Dermis microvascular lymphatic vessel endothelial cell (primary cell): ENCODE data around the gene GALNT7. TPM values are rescaled to one million over a fixed set of nuclear protein-coding genes. Genes with fewer than 3 reads are reported as not detected.

Source experiments
- DNase-seq, 2 donors: peaks; one replicate each; pipeline versions ENCODE4 v3.0.0 to v3.0.0-alpha.2; 2010; ENCODE audit warnings: low read depth in 2 of 2
- total RNA-seq: library from RNA; depleted of rRNA; stranded (reverse); fragments of >200 nt; gene quantifications from 2 replicates; pipeline ENCODE4 v1.2.1, GENCODE V29; 2014

The GALNT7 gene
- total RNA-seq, 1 donor from 2014 or later: 21.2 TPM

DNA sequence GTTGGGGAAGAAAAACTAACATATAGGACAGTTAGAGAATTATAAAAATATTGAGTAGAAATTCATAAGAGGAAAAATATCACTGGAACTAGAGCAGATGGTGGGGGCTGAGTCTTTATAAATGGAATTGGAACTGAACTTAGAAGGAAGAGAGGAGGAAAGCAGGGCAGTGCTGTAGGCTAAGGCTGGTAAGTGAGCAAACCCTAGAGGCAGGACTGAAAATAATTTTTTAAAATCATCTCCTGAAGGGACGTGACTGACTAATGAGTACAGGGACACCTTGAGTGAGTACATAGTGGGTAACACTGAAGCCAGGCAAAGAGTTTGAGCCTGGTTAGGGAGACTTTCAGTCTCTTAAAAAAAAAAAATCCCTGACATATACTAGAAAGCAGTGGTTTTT, 63.3 kb downstream of the GALNT7 start:
- DNase-seq: peak; percentile 16 to 77

DNA sequence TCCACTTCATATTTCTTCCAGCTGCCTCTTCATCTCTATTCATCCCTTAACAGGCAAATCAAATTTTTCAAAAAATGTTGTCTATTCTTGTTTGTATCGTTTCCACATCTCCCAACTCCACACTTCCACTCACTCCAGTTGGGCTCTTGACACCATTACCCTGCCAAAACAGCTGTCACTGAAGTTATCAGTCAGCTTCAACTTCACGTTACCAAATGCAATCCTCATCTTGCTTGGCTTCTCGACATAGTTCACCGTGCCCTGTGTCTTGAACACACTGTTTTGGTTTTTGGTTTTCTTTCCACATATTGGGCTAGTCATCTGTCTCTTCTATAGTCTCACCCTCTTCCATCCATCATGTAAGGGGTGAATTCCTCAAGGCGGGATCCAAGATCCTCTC, 65.2 kb downstream of the GALNT7 start:
- no peak for DNase-seq

DNA sequence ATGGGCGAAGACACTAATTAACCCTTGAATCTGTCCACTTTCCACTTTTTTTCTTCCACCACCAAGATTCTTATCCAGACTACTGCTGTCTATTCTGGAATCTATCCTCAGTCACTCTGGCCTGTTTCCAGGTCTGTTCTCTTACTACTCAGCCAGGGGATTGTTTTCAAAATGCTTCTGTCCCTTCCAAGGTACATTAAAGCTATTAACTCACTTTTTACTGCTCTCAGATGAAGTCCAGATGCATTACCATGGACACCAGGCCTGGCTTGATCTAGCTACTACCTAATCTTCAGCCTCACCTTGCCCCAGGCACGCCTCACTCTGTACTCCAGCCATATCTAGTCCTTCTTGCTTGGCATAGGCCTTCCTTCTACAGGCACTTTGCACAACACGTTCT, 66.4 kb downstream of the GALNT7 start:
- no peak for DNase-seq

DNA sequence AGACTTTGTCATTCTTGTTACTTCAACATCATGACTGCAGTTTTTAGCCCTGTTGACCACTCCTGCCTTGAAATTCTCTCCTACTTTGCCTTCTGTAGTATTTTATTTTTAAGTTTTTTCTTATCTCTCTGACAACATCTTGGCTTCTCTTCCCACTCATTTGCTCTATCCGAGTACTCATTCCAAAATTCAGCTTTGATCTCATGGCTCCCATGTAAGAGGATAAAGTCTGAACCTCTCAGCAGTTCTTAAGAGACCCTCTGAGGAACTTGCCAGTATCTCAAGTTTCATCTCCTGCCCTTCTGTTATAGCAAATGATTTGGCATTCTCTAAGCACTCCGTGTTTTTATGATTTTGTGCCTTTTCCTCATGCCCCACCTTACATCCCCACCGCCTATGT, 67.7 kb downstream of the GALNT7 start:
- DNase-seq: no peak

DNA sequence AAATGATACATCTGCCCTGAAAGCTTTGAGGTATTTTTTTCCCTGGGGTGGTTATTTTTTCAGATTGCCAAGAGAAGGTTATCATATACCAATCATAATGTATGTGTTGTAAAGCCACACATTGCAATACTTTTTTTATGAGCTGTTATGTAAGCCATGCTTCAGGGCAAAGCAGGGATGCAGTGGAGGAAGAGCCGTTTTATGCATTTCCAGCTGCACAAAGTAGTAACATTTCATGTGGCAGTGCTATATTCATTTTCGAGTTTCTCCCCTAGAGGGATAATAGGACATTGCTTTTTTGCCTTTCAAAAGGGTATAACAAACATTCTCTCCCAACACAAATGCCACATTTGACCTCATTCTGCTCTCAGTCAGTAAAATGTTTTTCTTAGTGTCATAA, 68.5 kb downstream of the GALNT7 start:
- no peak for DNase-seq

DNA sequence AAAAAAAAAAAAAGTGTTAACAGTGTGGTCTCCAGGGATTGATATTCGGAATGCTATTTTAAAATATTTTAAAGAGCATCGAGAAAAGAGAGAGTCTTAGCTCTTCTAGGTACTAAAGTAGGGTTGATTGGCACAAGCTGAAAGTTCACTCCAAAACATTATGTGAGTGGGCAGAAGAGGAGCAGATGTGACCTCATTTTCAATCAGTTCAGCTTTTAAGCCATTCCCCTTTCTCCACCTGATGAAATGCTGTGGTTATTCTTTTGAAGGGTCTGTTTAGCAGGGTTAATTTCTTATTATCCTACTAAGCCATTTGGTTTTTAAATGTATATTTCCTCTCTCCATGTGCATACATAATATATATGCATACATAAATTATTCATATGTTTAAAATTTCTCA, 69.2 kb downstream of the GALNT7 start:
- no peak for DNase-seq

DNA sequence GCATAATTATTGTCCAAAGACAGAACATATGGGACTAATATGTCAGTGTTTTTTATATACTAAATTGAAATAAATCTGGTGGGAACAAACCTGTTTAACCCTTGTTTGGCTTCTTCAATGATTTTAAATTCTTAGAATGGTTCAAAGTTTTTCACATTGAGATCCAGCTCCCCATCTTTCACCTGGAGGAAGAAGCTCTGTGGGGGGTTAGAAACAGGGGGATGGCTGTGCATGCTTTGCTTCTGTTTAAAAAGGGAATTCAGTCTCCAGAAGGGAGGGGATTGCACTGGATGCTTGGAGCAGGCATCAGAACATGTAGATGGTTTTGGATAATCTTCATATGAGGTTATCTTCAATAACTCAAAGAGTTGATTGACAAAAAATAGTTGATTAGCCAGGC, 72.1 kb downstream of the GALNT7 start:
- DNase-seq: no peak

DNA sequence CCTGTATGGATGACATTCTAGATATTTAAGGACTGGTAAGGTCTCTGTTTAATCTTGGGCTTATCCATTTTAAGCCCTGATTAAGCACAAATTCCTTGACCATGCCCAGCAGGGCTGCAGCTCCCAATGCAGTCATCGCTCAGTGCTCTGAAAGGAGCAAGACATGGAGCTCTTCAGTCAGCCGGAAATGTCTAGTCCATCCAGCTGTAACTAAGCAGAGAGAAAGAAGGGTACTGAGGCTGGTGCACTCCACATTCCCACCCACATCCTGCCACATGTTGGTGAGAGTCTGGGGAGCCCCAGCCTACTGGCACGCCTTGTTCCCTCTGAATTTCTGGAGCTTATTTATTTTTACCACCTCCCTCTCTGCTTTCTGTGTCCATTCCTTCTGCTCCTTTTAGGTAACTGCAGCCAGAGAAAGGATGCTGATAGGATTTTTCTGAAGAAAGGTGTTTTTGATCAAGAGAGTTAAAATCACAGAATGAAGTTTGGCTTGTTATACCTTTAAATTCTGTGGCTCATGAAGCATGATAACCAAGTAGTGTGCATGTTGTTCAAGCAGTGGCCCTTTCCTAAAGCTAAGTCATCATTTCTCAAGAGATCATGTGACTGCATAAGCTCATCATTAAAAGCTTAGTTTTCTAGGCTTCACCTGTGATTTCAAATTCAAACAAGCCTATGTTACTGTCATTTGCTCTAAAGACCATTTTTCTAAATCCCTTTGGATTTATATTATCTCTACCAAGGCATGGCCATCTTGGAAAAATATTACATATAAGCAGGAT, 74.0 kb downstream of the GALNT7 start:
- no peak for DNase-seq

DNA sequence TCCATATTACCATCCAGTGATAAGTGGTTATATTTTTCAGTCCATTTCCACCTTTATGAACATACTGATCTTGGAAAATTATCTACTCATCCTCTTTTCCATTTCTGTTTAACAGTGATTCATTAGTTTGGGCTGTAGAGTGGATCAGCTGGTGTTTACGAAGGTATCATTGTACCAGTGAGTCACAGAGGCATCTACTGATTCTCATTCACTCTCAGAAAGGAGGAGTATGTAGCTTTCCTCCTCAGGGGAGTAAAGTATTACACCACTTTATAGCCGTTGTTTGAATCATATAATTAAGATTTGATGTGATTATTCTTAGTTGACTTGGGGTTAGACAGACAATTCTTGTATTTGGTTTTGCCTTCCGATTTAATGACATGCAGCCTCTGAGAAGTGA, 74.7 kb downstream of the GALNT7 start:
- peak in 1 of 2 donors; percentile 49 for DNase-seq

DNA sequence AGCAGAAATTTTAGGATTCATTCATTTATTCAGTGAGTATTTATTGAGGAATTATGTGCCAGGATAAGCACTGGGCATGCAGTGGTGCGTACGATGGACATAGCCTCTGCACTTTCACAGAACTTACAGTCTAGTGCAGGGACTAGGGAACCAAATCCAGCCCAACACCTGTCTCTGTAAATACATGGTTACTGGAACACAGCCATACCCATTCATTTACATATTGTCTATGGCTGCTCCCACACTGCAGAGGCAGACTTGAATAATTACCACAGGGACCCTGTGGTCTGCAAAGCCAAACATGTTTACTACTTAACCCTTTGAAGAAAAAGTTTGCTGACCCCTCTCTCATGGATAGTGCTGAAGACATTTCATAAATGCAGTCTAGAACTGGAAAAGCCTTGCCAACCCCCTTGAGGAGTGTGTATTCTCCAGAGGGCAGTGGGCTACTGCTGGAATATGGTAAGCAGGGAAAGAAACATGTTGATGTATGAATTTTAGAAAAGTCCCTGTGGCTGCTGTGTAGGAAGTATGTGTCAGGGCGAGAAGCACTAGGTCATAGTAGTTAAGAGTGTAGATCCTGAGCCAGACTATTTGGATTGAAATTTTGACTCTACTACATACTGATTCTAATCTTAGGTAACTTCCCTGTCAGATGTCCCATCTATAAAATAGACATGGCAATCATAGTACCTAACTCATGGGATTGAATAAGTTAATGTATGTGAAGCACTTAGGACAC, 75.5 kb downstream of the GALNT7 start:
- no peak for DNase-seq

DNA sequence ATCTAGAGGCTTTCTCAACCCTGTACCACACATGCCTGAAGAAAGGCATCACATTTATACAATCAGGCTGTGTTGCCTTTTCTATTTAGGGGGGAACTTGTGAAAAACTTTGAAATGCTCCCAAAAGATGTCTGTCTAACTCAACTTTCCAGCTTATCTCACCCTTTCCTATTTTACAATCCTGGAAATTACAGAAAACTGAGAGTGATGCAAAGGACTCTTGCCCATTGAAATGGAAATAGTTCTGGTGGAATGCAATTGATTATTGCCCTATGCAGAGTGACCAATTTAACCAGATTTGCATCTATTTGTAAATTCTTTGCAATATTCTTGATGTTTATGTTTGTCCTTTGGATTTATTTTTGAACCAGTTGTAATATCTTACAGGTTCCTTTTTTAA, 77.3 kb downstream of the GALNT7 start:
- DNase-seq: no peak

DNA sequence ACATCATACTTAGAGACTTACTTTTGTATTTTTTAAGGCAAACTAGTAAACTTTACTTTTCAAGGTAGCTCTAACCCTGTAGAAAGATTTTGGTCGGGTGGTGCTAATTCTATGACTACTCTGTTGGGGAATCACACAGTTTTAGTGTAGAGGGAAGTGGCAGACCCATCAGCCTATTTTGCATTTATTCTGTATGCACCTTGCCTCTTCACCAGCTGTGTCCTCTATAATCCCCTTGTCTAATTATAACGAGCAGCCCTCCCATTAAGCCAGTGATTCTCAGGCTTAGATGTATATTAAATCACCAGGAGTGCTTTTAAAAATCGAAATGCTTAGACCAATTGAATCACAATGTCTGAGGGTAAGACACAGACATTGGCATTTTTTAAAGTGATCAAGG, 78.1 kb downstream of the GALNT7 start:
- no peak for DNase-seq

DNA sequence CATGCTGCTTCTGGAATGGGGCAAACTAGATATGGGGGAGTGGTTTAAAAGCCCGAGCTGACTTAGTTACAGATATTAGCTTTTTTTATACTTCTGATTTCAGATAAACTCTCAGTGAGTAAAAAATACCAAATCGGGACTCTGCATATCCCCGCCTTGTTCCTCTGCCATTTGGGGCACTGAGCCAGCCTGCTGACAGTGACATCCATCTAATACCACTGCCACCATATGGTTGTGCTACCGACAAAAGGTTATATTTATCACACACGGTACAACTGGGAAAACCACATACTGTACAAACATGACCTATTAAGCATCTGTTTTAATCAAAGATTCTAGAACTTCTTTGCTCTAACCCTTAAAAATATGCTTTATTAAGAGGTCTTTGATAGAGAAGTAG, 78.7 kb downstream of the GALNT7 start:
- DNase-seq: no peak

DNA sequence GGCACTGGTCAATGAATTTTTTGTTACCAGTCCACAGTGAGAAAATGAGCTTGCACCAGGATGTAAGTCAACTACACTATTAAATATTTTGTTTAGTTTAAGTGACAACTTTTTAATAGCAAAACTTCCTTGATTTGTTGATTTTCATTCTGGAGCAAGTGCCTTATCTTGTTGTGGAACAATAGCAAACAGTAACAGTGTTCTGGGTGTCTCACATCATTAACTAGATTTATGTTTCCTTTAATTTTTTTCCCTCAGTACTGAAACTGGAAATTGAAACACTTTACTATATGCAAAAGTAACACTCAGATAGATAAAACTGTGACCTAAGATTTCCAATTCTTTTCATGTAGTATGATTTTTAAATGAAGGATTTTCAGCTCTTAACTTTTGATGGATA, 80.1 kb downstream of the GALNT7 start:
- no peak for DNase-seq

DNA sequence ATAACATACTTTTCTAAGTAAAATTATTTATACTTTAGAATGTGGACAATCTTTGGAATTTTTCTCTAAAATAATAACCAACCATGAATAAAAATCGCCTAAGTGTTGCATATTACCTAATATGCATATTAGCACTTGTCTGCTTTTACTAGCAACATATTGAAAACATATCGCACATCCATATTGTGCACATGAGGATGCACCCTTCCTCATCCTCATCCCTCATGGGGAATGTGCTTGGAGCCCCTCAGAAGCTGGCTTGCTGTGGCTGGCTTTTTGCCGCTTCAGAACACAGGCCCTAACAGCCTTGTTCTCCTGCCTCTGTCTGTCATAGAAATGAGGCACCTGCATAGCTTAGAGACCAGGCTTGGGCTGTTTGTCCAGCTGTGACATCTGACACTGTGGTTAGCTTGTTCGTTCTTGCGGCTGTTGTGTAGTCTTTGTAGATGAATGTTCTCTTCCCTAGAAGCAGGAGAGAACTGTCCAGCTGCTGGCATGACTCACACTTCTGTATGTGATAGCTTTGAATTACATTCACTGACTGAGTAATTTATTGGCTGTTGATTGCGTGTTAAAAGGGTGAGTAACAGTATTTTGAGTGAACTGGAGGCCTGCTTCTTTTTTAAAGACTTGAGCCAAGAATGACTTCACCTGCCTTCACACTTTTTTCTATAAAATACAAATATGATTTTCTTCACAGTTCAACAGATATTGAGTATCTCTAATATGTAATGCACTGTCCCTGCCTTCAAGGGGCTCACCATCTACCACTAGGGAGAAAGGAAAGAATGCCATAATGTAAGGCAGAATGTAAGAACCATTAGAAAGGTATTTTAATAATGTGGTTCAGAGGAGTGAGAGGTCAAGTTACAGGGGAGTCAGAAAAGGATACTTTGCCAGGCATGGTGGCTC, 83.7 kb downstream of the GALNT7 start:
- DNase-seq: peak; percentile 46 to 99

DNA sequence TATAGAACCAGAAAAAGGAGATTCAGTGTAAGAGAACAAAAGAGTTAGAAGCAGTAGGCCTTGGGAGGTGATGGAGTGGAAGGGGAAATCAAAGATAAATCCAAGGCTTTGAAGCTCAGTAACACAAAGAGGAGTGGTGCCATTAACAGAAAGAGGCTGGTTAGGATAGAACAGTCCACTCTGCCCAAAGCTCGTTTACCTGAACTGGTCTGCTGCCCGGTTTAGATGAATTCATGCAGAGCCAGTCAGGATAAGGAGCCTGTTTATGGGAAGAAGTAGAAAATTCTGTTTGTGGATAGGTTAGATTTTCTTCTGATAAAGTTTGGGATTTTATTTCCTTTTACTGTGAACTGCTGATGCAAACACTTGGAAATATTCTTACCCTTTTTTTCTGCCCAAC, 85.0 kb downstream of the GALNT7 start:
- no peak for DNase-seq

DNA sequence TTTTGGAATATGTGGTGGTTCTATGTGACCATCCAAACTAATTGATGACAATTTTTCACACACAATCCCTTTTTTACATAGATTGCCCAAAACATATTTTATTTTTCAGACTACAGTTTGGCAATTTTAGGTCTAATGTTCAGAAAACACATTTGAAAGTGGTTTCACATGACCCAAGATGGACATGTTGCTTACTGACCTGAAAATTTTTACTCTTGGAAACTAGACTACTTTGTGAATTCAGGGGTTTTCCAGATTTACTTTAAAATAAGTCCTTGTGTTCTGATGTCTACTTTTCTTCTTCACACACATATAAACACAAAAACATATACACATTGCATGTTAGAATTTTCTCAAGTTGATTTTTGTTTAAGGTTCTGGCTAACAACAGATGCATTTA, 86.0 kb downstream of the GALNT7 start:
- DNase-seq: no peak

DNA sequence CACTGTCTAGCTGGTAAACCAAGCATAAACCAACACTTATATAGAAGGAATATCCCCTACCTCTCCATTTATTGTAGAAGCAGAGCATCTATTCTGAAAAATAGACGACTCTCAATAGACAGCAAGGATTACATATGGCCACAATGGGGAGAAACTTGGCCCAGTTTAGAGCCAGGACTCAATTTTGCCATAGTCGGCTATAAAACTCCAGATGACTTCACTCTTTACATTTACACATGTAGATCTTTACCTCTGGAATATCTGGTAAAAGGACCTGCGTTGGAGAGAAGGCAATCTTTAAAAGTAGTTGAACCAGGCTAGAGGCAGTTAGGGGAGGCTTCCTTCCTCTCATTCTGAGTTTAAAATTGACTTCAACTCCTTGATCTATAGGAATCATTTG, 88.2 kb downstream of the GALNT7 start:
- no peak for DNase-seq

DNA sequence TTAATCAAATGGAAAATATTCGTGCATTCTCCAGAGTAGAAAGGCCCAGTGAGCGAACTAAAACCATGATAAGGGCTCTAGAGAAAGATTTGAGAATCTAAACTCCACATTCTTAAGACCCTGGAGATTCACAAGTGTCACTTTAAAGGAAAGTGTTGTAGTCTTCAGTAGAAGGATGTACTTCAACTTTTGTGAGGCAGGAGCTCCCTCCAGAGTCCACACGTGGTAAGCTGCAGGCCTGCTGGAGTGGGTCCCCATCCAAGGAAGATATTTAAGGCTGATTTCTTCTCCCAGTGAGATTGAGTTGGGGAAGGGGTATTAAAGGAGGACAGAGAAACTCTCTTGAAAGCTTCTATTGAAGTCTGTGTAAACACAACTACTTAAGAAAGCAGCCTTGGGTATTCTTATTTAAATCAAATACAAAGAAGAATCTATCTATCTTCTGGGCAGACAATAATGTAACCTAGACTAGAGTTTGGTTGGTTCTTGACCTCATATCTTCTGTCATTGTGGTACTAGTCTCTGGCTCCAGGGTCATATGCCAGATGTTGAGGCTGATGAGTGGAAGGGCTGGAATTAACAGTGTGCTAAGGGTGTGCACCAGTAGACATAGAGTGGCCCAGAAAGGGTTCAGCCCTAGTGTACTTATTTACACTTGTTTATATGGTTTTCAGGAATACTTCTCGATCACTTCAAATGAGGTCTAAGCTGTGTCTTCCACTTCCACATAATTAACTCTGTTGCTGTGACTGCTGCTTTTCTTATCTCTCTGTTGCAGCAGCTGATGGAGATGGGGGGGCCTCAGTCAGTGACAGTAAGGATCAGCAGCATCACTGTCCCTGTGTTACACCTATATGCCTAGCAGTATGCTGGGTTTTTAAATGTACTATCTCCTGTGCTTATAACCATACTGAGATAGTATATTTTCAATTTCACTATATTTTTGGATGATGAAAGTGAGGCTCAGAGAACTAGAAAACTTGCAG, 89.4 kb downstream of the GALNT7 start:
- peak; percentile 43 to 75 for DNase-seq

DNA sequence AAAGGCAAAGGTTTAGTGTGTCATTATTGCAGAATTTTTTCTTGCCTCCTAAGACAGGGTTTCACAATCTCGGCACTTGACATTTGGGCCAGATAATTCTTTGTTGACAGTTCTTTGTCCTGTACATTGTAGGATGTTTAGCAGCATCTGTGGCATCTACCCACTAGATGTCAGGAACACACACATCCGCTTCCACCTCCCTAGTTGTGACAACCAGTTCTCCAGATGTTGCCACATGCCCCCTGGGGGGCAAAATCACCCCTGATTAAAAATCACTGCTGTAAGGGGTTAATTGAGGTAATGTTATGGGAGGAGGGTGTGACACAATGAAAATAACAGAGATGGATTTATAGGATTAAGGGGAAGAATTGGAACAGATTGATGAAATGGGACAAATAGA, 90.3 kb downstream of the GALNT7 start:
- no peak for DNase-seq

DNA sequence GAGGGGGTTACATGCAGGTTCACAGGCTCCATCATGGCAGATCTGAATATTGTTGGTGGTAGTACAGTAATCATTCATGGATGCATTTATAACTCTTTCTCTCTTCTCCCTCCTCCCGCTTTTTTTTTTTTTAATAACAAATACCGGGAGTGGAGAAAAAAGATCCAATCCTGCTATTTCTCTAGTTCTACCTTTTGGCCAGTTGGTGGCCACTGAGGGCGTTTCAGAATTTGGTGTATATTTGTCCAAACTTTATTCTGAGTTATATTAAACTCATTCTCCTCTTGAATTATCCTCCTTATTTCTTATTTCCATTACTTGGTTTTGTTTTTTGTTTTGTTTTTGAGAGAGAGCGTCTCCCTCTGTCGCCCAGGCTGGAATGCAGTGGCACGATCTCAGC, 90.7 kb downstream of the GALNT7 start:
- DNase-seq: no peak
